HG02642 (cell line): Measurements from ENCODE around the gene JCAD.
"Not testable (repeated sequence)": the region's sequence is repeated elsewhere in the genome, so short reads cannot be mapped to it uniquely, and the experiment has no call there.

Source experiments
- ATAC-seq: cut with Tn5 transposase; IDR thresholded peaks from one replicate; pipeline ENCODE4 v1.9.1; 2021; ENCODE audit warnings: mild to moderate bottlenecking; ENCODE audit not compliant: unreplicated experiment, poor library complexity

The JCAD gene

DNA sequence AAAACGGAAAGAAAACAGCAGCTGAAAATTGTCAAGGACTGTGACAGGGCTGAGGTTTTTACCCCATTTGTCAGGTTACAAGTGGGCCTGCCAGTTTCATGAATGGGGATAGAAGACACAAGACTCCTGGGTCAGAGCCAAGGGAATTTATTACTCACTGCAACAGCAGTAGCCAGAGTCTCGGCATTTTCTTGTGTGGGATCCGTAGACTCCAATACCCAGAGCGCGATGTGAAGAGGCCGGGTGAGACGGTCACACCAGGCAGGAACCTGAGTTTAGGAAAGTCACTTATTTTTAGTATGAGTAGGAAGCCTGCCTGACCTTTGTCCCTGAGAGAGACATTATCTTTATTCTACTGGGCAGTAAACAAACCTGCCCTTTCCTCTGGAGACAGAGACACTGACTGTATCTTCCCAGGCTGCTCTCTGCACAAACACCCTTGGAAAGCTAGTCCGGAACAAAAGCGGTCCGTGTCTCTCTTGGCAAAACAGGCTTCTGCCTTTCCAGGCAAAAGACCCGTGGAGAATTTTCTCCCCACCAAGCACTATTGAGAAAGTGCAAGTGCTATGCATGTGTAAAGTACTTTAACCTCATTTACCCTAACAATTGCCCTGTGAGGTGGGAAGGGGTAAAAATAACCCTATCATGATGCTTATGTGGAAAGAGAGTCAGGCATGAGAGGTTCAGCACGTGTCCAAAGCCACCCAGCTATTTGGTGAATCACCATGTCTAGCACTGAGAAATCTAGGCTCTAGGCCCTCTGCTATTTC, 58.4 kb downstream of the JCAD start:
- ATAC-seq: no peak

DNA sequence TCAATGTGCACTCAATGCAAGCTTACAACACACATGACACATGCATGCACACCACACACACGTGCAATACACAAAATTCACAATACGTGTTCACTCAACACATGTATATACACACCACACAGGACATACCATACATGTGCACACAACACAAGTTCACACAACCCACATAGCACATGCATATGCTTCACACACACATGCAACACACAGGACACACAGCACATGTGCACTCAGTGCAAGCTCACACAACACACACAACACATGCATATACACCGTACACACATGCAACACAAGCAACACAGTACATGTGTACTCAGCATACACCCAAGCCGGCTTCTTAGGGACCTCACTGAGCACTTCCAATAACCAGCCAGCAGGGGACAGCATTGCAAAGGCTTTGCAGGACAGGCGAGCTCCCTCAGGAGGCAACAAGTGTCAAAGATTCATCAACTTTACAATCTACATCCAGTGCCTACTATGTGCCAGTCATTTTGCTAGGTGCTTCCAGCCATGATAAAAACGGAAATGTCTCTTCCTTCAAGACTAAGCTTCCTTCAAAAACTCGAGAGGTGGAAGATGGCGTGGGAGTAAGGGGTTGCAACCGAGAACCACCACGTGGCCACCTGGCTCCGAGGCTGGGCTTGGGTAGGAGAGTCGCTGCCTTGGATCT, 61.1 kb downstream of the JCAD start:
- peak; percentile 82 for ATAC-seq

DNA sequence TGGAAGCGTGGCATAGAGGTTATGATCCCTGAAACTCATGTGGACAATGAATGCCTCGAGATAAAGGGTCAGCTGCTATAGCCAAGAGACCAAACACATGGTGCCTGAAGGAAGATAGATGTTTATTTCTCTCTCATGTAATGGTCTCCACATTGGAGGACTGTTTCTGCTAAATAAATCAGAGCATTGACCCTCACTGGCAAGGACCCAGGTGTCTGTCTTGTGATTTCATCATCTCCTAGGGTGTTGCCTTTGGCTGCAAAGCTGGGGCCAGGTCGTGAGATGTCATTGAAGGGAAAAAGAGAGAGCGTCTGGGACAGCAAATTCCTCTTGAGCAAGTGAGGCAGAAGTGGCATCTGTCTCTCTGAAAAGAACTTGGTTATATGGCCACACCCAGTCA, 64.6 kb downstream of the JCAD start:
- no peak for ATAC-seq

DNA sequence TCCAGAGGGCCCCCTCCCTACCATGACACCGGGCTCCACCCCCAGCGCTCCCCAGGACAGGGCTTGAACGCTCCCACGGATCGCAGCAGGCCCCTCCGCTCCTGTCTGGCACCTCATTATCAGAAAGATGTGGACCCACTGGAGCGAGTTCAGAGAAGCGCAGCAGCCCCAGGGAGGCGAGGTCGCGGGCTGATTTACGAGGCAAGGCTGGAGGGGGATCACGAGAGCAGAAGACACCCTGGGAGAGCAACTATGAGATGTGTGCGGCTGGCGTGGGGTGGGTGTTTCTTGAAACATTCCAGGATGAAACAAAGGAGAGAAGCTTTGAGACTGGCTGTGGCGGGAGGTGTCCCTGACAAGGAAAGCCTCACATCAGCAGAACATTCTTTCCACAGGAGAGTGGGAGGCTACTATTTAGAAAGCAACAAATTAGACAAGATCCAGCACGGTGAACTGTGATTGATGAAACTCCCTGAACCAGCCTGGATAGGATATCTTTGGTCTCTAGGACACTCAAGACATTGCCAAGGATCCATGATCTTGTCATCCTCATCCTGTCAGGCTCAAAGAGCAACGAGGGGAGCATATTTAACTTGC, 66.0 kb downstream of the JCAD start:
- no peak for ATAC-seq

DNA sequence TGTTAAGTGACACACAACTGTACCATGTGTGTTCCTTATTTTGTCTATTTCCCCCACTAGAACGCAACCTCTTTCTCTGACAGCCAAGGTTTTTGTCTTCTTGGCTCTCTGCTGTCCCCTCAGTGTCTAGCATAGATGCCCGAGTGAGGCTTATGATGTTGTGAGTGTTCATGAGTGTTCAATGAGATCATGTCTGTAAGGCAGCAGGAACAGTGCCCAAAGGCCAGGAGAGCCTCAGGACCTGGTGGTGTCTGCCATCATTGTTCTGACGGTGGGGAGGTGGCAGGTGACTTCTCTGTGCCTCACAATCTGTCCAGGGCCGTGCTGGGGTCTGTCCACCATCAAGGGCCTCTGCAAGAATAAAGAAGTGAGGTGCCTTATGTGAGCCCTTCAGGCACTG, 66.5 kb downstream of the JCAD start:
- ATAC-seq: no peak

DNA sequence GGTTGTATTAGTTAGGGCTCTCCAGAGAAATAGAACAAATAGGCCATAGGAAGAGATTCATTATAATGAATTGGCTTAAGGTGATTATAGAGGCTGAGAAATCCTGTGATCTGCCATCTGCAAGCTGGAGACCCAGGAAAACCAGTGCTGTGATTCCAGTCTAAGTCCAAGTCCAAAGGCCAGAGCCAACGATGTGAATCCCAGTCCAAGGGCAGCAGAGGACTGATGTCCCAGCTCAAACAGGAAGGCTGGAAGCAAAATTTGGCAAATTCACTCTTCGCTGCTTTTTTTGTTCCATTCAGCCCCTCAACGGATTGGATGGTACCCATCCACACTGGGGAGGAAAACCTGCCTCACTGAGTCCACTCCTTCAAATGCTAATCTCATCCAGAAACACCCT, 68.0 kb downstream of the JCAD start:
- no peak for ATAC-seq

DNA sequence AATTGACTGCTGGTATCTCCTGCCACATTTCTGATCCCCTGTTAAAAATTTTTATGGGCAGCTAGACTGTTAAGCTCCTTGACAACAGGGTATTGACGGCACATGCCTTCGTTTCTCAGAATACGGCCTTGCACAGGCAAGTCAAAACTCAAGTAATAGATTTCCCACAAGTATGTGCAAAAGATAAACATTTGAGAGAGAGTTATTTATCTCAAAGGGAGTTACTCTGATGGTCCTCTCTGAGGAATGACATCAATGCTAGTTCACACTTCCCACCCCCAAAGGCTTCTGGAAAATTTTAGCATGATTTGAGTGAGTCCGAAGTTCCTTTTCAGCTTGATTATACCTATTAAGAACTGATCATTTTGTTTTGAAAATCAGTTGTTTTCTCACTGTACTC, 71.9 kb downstream of the JCAD start:
- ATAC-seq: no peak

DNA sequence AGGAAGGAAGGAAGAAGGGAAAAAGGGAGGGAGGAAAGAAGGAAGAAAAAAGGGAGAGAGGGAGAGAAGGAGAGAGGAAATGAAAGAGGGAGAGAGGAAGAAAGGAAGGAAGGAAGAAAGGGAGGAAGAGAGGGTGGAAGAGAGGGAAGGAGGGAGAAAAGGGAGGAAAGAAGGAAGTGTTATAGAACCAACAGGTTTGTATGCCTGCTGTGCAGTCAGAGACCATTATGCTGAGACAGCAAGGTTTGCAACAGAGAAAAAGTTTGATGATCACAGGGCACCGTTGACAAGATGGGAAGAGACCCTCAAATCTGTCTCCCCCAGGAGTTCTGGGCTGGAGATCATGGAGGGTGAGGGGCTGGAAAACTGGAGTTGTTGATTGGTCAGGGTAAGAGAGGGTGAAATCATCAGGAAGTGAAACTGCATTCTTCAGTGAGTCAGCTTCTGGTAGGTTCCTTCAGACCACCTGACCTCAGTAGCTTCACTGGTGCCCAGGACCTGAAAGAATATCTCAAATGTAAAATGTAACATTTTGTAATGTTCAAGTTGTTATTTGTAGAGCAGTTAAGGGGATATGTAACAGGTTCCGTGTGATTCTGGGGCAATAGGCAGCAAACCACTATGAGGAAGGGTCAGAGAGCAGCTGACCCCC, 76.3 kb downstream of the JCAD start:
- ATAC-seq: no peak

DNA sequence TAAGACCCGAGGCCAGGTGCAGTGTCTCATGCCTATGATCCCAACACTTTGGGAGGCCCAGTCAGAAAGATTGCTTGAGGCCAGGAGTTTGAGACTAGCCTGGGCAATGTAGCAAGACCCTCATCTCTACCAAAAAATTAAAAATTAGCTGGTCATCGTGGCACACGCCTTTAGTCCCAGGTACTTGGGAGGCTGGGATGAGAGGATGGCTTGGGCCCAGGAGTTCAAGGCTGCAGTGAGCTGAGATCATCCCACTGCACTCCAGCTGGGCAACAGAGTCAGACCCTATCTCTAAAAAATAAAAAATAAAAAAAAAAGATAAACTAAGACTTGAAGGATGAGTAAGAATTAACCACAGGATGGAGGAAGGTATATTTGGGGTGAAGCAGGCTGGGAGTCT, 77.9 kb downstream of the JCAD start:
- ATAC-seq: no peak

DNA sequence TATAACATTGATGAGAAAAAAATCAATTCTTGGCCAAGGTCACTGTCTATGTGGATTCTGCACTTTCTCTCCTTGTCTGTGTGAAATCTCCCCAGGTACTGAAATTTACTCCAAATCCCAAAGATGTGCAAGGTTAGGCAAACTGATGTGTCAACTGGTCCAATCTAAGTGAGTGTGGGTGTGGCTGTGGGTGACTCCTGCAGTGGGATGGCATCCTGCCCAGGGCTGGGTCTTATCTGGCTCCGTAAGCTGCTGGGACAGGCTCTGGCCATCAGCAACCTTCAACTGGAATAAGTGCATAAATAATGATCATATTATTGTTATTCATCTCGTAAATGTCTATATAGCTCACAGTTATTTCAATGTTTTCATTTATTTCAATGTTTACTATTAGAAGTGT, 79.3 kb downstream of the JCAD start:
- ATAC-seq: no peak

DNA sequence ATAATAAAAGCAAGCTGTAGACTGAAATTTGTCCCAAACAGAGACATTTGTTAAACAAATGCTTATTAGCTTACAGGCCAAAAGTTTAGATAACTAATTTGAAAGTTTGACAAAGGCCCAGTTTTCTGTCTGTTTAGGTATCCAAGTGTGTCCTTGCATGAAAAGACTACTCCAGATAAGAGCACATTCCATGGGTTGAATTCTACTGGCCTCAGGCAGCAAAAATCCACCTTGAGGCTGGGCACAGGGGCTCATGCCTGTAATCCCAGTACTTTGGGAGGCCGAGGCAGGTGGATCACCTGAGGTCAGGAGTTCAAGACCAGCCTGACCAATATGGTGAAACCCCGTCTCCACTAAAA, 80.0 kb downstream of the JCAD start:
- not testable (repeated sequence) for ATAC-seq

DNA sequence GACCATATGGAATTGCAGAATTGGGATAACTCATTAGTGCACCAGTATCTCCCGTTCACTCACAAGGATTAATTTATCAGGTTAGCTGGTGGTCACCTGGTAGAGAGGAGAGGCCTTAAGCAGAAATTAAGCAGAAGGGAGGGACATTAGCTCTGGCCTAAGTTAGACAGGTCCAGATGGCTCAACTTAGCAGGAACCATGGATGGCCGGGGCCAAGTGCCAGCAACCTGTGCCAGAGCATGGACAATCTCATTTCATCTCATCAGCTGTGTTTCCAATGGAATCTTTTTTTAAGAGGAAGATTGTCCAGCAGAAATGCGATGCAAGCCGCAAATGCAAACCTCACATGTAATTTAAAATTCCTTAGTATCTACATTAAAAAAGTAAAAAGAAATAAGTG, 82.2 kb downstream of the JCAD start:
- ATAC-seq: no peak

DNA sequence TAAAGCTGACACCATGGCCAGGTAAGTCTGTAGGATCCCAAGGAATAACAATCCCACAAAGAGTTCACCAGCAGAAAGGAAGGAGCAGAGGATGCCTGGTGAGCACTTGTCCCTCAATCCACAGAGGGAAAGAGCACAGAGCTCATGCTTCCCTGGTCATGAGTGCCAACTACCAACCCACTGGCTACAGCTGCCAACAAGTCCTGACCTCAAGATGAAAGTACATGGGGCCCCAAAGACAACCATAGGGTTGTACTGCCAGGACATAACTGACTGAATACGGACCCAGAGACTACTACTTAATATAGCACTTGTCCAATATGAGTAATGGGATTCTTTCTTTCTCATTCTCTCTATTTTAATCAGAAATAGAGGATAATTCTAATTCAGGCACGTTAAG, 83.3 kb downstream of the JCAD start:
- no peak for ATAC-seq

DNA sequence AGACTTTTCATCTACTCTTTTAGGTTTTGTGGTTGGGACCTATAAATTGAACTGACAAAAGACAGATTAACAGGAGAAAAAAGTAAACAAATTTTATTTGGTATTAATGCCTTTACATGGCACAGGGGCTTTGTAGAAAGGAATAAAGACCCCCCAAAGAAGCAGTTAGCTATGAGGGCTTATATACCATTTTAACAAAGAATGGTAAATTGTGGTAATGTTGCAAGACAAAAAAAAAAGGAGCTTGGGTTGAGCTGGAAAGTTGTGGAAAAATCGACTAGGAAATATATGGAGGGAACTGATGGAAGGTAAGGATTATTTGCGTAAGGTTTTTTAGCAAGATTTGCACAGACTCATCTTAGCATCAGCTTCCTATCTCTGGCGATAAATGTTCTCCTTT, 84.6 kb downstream of the JCAD start:
- no peak for ATAC-seq

DNA sequence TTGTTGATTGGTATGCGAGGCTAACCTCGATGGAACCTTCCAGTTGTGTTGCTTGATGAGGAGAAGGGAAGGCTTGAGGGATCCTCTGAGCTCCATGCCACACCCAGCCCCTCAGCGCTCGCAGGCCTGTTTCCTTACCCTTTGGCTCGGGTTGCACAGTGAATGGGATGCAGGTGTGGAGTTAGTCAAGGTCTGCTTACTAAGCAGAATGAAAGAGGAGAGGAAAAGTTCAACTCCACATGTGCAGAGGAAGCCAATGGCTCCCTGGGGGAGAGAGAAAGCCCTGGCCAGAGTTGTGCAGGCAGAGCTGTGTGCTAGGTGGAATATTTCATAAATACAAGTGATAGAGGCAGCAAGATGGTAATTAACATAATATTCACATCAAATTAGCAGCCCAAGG, 85.5 kb downstream of the JCAD start:
- no peak for ATAC-seq

DNA sequence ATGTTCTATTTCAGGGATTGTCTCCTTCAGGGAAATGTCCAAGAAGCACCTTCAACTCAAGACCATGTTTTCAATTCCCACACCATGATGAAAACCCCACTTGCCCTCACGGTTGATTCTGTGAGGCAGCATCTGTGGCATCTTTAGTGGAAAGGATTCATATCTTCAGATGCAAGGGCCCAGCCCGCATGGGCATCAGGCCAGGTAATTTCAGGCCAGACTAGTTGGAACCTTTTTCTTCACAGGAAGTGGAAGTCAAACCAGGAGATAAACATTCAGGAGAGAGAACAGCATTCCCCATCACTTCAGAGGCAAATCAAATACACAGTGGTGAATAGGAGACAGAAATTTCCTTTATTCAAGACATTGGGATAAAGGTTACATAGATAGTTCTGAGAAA, 88.8 kb downstream of the JCAD start:
- no peak for ATAC-seq

DNA sequence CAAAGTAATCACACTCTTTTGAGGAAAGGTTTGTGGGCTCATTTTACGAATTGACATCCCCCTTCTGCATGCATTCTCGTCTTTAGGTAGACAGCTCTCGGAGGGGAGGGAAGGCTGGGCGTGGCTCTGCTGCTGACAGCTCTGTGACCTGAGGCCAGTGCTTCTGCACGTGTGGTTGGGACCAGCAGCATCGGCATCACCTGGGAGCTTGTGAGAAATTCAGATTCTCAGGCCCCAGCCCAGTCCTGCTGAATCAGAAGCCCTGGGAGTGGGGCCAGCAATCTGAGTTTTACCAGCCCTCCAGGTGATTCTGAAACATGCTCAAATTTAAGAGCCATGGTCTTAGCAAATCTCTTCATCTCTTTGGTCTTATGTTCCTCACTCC, 89.4 kb downstream of the JCAD start:
- no peak for ATAC-seq

DNA sequence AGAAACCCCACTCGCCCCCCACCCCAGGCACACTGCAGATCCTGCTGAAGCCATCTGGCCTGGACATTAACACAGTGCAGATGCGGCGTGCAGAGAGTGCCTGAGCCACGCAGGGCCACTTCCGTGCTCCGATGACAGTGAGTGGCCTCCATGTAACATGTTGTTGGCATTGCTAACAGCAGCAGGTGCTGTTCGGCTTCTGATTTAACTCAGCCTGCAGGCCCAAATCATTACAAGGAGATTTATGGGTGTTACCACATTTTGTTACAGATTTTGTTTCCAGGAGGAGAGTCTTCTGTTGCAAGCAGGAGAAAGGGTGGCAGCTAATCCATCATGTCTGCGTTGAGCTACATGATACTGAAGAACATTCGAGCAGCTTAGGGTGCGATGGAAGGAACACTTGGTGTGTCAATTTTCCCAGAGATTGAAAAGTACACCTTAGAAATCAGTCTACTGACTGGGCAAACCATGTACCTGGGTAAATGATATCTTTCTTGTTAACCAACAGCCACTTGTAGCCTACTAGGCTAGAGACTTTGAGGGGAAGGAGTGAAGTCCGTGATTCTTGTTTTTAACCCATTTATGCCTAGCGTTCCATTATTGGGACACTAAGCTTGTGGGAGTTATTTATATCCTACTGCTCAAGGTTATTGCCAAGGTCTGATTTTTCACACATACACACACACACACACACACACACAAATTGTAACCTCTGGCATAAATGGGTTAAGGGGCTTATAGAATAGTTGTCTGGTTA, 90.0 kb downstream of the JCAD start:
- no peak for ATAC-seq

DNA sequence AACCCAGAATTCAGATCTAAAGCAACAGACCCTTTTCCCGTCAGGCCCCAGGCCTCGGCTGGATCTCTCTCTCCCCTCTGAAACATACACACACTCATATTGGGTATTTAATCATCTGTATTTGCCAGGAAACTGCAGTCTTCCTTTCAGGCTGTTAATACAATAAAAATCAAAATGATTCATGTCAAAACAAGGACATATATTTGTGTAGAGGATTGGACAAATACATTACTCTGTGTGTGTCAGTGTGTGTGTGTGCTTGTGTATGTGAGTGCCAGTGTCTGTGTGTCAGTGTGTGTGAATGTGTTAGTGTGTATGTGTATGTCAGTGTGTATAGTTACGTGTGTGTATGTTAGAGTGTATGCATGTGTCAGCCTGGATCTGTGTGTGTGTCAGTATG, 90.8 kb downstream of the JCAD start:
- ATAC-seq: no peak

DNA sequence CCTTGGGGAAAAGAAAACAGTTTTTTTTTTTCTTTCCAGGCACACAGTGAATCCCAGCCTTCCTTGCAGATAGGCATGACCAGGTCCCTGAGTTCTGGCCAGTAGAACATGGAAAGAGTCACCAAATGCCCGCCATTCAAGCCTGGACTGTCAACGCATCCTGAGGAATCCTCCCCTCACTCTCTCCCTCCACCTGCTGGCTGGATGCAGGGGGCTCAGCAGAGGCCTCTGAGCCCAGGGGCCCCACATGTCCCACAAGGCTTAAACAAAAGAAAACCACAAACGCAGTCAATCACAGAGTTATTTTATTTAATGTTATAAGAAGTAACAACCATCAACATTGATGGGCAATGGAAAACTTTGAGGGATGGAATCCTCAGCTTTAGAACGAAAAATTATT, 93.1 kb downstream of the JCAD start:
- no peak for ATAC-seq
